Stimulated activated CD8-positive, alpha-beta memory T cell treated with anti-CD3 and anti-CD28 coated beads, Interleukin-2, amount 100 ng/mL, for 1 hour (primary cell): ENCODE data around the gene CCDC91.
"Not testable (repeated sequence)": the region's sequence is repeated elsewhere in the genome, so short reads cannot be mapped to it uniquely, and the experiment has no call there.

Source experiments
- DNase-seq, 2 donors: peaks; one replicate each; pipeline ENCODE4 v3.0.0-alpha.2; 2020; ENCODE audit warnings: low read depth in 2 of 2

CCDC91 gene

GRCh38 chr12:28367326-28367725, 177.1 kb downstream of the CCDC91 start:
- DNase-seq = no peak

GRCh38 chr12:28367993-28368392, 177.7 kb downstream of the CCDC91 start:
- DNase-seq = no peak

- DNase-seq = no peak
These were observed 179.2 kb downstream of the CCDC91 start for GRCh38 chr12:28369483-28369882.

GRCh38 chr12:28374556-28374955, 184.3 kb downstream of the CCDC91 start:
- no peak for DNase-seq

GRCh38 chr12:28378736-28379135, 188.5 kb downstream of the CCDC91 start:
- no peak for DNase-seq

- not testable (repeated sequence) for DNase-seq
These were observed 189.5 kb downstream of the CCDC91 start for GRCh38 chr12:28379779-28380178.

GRCh38 chr12:28383368-28383767, 193.1 kb downstream of the CCDC91 start:
- DNase-seq = no peak

GRCh38 chr12:28388879-28389278, 198.6 kb downstream of the CCDC91 start:
- DNase-seq = no peak

GRCh38 chr12:28390206-28390605, 199.9 kb downstream of the CCDC91 start:
- no peak for DNase-seq

- DNase-seq = no peak
These were observed 200.6 kb downstream of the CCDC91 start for GRCh38 chr12:28390761-28391385.

- DNase-seq = no peak
These were observed 219.6 kb downstream of the CCDC91 start for GRCh38 chr12:28409892-28410291.

- no peak for DNase-seq
These were observed 223.3 kb downstream of the CCDC91 start for GRCh38 chr12:28413460-28414109.

GRCh38 chr12:28415755-28416154, 225.5 kb downstream of the CCDC91 start:
- no peak for DNase-seq

- no peak for DNase-seq
These were observed 231.1 kb downstream of the CCDC91 start for GRCh38 chr12:28421374-28421773.

- no peak for DNase-seq
These were observed 234.7 kb downstream of the CCDC91 start for GRCh38 chr12:28424965-28425364.

GRCh38 chr12:28425526-28425925, 235.3 kb downstream of the CCDC91 start:
- DNase-seq = no peak

- DNase-seq = no peak
These were observed 236.8 kb downstream of the CCDC91 start for GRCh38 chr12:28427046-28427445.

- DNase-seq = no peak
These were observed 249.9 kb downstream of the CCDC91 start for GRCh38 chr12:28440081-28440608.

GRCh38 chr12:28442101-28442500, 251.8 kb downstream of the CCDC91 start:
- DNase-seq = no peak

- DNase-seq = no peak
These were observed 253.1 kb downstream of the CCDC91 start for GRCh38 chr12:28443337-28443736.

GRCh38 chr12:28446031-28446430, 255.8 kb downstream of the CCDC91 start:
- DNase-seq = no peak

- DNase-seq = no peak
These were observed 263.4 kb downstream of the CCDC91 start for GRCh38 chr12:28453686-28454085.

- no peak for DNase-seq
These were observed 266.9 kb downstream of the CCDC91 start for GRCh38 chr12:28456934-28457710.
